Mesendoderm (in vitro differentiated cells): ENCODE measurements around the gene EDNRA.

ENCODE experiments used
- DNase-seq: peaks from one replicate; pipeline ENCODE4 v3.0.0; 2013
- H2AK5ac ChIP-seq: 2 replicates; pipeline ENCODE4 v1.6.1; 2013; ENCODE audit warnings: low read length, inconsistent platforms
- H2BK120ac ChIP-seq: 2 replicates; pipeline ENCODE4 v1.6.1; 2013; ENCODE audit warnings: low read depth, mild to moderate bottlenecking, low read length, moderate library complexity, mixed read lengths
- H2BK15ac ChIP-seq: replicated peaks from 2 replicates; pipeline ENCODE4 v1.6.1; 2013; ENCODE audit warnings: low read depth, mild to moderate bottlenecking, moderate library complexity
- H2BK5ac ChIP-seq: 2 replicates; pipeline ENCODE4 v1.6.1; 2013; ENCODE audit warnings: low read length, inconsistent platforms
- H3K18ac ChIP-seq: 2 replicates; pipeline ENCODE4 v1.6.1; 2013; ENCODE audit warnings: mild to moderate bottlenecking, low read length, mixed read lengths
- H3K23ac ChIP-seq: one replicate; pipeline ENCODE4 v1.6.1; 2013; ENCODE audit warnings: low read length
- H3K27ac ChIP-seq: 2 replicates; pipeline ENCODE4 v1.5.1; 2013; ENCODE audit warnings: low read depth, mild to moderate bottlenecking, inconsistent platforms, low read length, moderate library complexity
- H3K27me3 ChIP-seq: 2 replicates; pipeline ENCODE4 v1.6.1; 2013; ENCODE audit warnings: low read length, control low read depth, mild to moderate bottlenecking, inconsistent platforms; ENCODE audit not compliant: insufficient read depth, poor library complexity
- H3K36me3 ChIP-seq: 2 replicates; pipeline ENCODE4 v1.6.1; 2013; ENCODE audit warnings: low read length, inconsistent platforms; ENCODE audit not compliant: control insufficient read depth, insufficient read depth
- H3K4ac ChIP-seq: one replicate; pipeline ENCODE4 v1.6.1; 2013; ENCODE audit warnings: low read depth, mild to moderate bottlenecking, low read length, moderate library complexity
- H3K4me1 ChIP-seq: 2 replicates; pipeline ENCODE4 v1.6.1; 2013; ENCODE audit warnings: low read depth, low read length, inconsistent platforms; ENCODE audit not compliant: control insufficient read depth
- H3K4me2 ChIP-seq: 2 replicates; pipeline ENCODE4 v1.6.1; 2013; ENCODE audit warnings: low read length
- H3K4me3 ChIP-seq: 2 replicates; pipeline ENCODE4 v1.5.1; 2013; ENCODE audit warnings: mild to moderate bottlenecking, low read length
- H3K56ac ChIP-seq: one replicate; pipeline ENCODE4 v1.6.1; 2013; ENCODE audit warnings: low read length
- H3K79me1 ChIP-seq: 2 replicates; pipeline ENCODE4 v1.6.1; 2013; ENCODE audit warnings: low read length, inconsistent platforms
- H3K79me2 ChIP-seq: 2 replicates; pipeline ENCODE4 v1.6.1; 2013; ENCODE audit warnings: mild to moderate bottlenecking, low read length; ENCODE audit not compliant: control insufficient read depth, insufficient read depth
- H3K9ac ChIP-seq: 2 replicates; pipeline ENCODE4 v1.6.1; 2013; ENCODE audit warnings: low read length, inconsistent platforms
- H4K5ac ChIP-seq: one replicate; pipeline ENCODE4 v1.6.1; 2013; ENCODE audit warnings: low read length
- H4K8ac ChIP-seq: one replicate; pipeline ENCODE4 v1.6.1; 2013; ENCODE audit warnings: low read depth, mild to moderate bottlenecking, control low read depth, low read length, moderate library complexity
- WGBS: extraction: QIAGEN DNeasy Blood & Tissue Kit; methylation state at CpG from one replicate; pipeline ENCODE4 v1.1.7; 2013; ENCODE audit warnings: low lambda C conversion rate, missing lambda C conversion rate; ENCODE audit not compliant: insufficient coverage; ENCODE audit errors: extremely low coverage; 5-methylcytosine and 5-hydroxymethylcytosine counted together

EDNRA gene

GRCh38 chr4:147543034-147543433 lies 62.1 kb downstream of the EDNRA start:
- Histone ChIP-seq H2BK15ac (no peak overlapping the region), H4K5ac (no peak overlapping the region), H3K23ac (no peak overlapping the region), H3K18ac (no peak overlapping the region), H3K4ac (no peak overlapping the region), H3K27me3 (no peaks in the 10 kb centered on the region), H2BK5ac (no peak overlapping the region), H3K36me3 (no peaks in the 10 kb centered on the region), H3K56ac (no peak overlapping the region), H3K79me1 (no peaks in the 10 kb centered on the region), H3K9ac (no peak overlapping the region), H3K4me2 (no peak overlapping the region), H2AK5ac (no peak overlapping the region), H2BK120ac (no peak overlapping the region), H3K4me3 (no peak overlapping the region), H3K4me1 (no peaks in the 10 kb centered on the region), H4K8ac (no peak overlapping the region), H3K27ac (no peak overlapping the region), H3K79me2 (no peaks in the 10 kb centered on the region)
- no peak for DNase-seq
- WGBS = no CpG with 5 or more reads among the region's 1 CpG

- no CpG with 5 or more reads among the region's 2 CpGs for WGBS
- Histone ChIP-seq H3K79me2 (no peaks in the 10 kb centered on the region), H3K23ac (no peak overlapping the region), H2BK120ac (no peak overlapping the region), H3K9ac (no peak overlapping the region), H3K4me1 (no peaks in the 10 kb centered on the region), H3K36me3 (no peaks in the 10 kb centered on the region), H3K79me1 (no peaks in the 10 kb centered on the region), H3K27me3 (no peaks in the 10 kb centered on the region), H3K4me2 (no peak overlapping the region), H3K4me3 (no peak overlapping the region), H4K8ac (no peak overlapping the region), H4K5ac (no peak overlapping the region), H3K18ac (no peak overlapping the region), H2BK5ac (no peak overlapping the region), H3K56ac (no peak overlapping the region), H2BK15ac (no peak overlapping the region), H2AK5ac (no peak overlapping the region), H3K4ac (no peak overlapping the region), H3K27ac (no peak overlapping the region)
- DNase-seq = no peak
These were observed 65.5 kb downstream of the EDNRA start for GRCh38 chr4:147546349-147546748.

DNA sequence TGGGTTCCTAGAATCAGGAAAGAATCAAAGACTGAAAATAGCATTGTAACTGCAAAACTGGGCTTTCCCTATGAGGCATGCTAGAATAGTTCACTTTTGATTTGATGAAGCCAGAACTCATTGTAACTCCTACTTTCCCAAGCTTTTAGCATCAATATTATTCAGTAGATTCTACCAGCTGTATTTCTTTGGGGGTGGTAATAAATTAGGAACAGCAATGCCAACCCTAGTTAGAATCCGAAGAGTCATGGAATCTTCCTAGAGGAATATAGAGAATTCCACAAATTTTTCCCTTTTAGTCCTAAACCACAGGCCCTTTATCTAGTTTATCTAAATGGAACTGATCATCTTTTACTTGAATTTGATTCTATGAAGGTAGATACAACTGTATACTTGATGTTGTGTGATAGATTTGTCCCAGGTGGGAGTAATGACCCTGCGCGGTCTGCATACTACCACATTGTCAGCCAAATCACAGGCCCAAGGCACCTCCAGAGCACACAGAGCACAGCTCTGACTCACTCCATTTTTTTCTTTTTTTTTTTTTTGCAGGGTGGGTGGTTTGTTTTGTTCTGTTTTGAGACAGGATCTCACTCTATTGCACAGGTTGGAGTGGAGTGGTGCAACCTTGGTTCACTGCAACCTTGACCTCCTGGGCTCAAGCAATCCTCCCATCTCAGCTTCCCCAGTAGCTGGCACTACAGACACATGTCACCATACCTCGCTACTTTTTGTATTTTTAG lies 66.6 kb downstream of the EDNRA start:
- no peak overlapping the region for H3K9ac ChIP-seq
- H2BK5ac ChIP-seq = no peak overlapping the region
- H3K56ac ChIP-seq = no peak overlapping the region
- H3K4me3 ChIP-seq = no peak overlapping the region
- H2AK5ac ChIP-seq = no peak overlapping the region
- no peaks in the 10 kb centered on the region for H3K27me3 ChIP-seq
- no peak overlapping the region for H3K4ac ChIP-seq
- no peak overlapping the region for H3K18ac ChIP-seq
- H4K5ac ChIP-seq = no peak overlapping the region
- H3K36me3 ChIP-seq = no peaks in the 10 kb centered on the region
- H3K23ac ChIP-seq = no peak overlapping the region
- H3K27ac ChIP-seq = no peak overlapping the region
- no peak overlapping the region for H4K8ac ChIP-seq
- H3K79me2 ChIP-seq = no peaks in the 10 kb centered on the region
- H3K79me1 ChIP-seq = no peaks in the 10 kb centered on the region
- DNase-seq = no peak
- no peak overlapping the region for H3K4me2 ChIP-seq
- WGBS = no CpG with 5 or more reads among the region's 4 CpGs
- no peaks in the 10 kb centered on the region for H3K4me1 ChIP-seq
- H2BK15ac ChIP-seq = no peak overlapping the region
- no peak overlapping the region for H2BK120ac ChIP-seq

DNA sequence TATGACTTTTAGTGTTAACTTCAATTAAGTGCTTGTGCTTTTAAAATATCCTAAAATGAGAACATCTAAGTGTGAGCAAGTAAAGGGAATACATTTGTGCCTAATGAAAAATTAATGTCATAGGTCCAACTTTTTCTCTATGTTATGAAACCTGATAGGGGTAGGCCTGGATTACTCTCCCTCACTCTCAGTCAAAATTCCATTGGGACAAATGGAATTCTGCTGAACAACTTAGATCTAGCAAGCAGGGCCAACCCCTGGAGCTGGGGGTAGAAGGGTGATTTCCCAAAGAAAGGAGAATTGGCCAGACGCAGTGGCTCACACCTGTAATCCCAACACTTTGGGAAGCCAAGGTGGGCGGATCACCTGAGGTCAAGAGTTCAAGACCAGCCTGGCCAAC lies 67.4 kb downstream of the EDNRA start:
- no CpG with 5 or more reads among the region's 2 CpGs for WGBS
- H3K36me3 ChIP-seq = no peaks in the 10 kb centered on the region

DNA sequence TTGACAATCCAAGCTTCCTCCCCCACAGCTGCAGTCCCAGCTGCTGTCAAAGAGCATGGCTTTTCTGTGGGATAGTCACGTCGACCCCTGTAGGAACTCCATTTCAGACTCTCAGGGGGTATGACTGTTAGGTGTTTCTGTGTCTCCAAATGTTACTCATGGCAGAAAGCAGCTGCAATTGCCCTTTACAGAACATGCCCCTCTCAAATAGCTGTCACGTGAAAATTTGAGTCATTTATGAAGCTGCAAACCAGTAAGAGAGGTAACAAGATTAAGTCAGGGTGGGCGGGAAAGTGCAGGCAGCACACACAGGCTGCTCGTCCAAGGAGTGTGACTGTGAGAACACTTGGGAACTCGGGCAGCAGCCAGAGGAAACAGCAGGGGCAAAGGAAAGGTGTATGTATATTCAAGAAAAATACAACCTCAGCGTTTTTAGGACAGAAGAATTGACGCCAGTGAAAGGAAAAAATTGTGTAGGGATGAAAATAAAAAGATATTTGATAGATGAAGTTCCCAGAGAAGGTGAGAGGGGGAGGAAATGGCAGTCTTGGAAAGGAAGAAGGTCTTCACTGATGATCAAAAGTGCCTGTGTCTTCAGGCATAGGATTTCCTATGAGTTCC lies 69.8 kb downstream of the EDNRA start:
- H3K79me1 ChIP-seq = no peaks in the 10 kb centered on the region
- H2BK120ac ChIP-seq = no peak overlapping the region
- no peak overlapping the region for H3K23ac ChIP-seq
- H3K79me2 ChIP-seq = no peaks in the 10 kb centered on the region
- no peak overlapping the region for H3K56ac ChIP-seq
- no peaks in the 10 kb centered on the region for H3K4me1 ChIP-seq
- H2BK5ac ChIP-seq = no peak overlapping the region
- DNase-seq = no peak
- H3K18ac ChIP-seq = no peak overlapping the region
- no peak overlapping the region for H3K4me2 ChIP-seq
- WGBS = 100% methylated on average over 1 of the region's 8 CpGs
- H2BK15ac ChIP-seq = no peak overlapping the region
- no peaks in the 10 kb centered on the region for H3K36me3 ChIP-seq
- H3K4ac ChIP-seq = no peak overlapping the region
- no peak overlapping the region for H4K8ac ChIP-seq
- H4K5ac ChIP-seq = no peak overlapping the region
- H3K9ac ChIP-seq = no peak overlapping the region
- H3K27me3 ChIP-seq = no peaks in the 10 kb centered on the region
- no peak overlapping the region for H3K27ac ChIP-seq
- H2AK5ac ChIP-seq = no peak overlapping the region
- H3K4me3 ChIP-seq = no peak overlapping the region

More for the DNA sequence above, 67.4 kb downstream of the EDNRA start:
- Histone ChIP-seq H3K9ac (no peak overlapping the region), H3K4me2 (no peak overlapping the region), H3K4me1 (no peaks in the 10 kb centered on the region), H2AK5ac (no peak overlapping the region), H3K4me3 (no peak overlapping the region), H3K18ac (no peak overlapping the region), H3K27ac (no peak overlapping the region), H2BK15ac (no peak overlapping the region), H3K27me3 (no peaks in the 10 kb centered on the region), H3K23ac (no peak overlapping the region), H4K5ac (no peak overlapping the region), H3K4ac (no peak overlapping the region), H2BK120ac (no peak overlapping the region), H4K8ac (no peak overlapping the region), H3K56ac (no peak overlapping the region), H3K79me2 (no peaks in the 10 kb centered on the region), H2BK5ac (no peak overlapping the region), H3K79me1 (no peaks in the 10 kb centered on the region)
- DNase-seq = no peak
